OCI-LY7 (cell line): ENCODE results near the gene TOPAZ1. TPM values are rescaled to one million over a fixed set of nuclear protein-coding genes. Genes with fewer than 3 reads are reported as not detected.
A peak's percentile ranks its signal among the peaks of the same experiment; 100 is the strongest.

Source experiments
- BruUV-seq: library from RNA; stranded (reverse); fragments of 400-500 nt; replicated peaks from 2 replicates; lab custom pipeline; 2021; lab: Mats Ljungman, UMichigan
- CTCF ChIA-PET: fragments of 300-600 bp; sonication (Branson Sonifier 250); formaldehyde crosslinking; loops from one replicate; lab custom pipeline; 2022; ENCODE audit warnings: antibody characterized with exemption; ENCODE audit not compliant: unreplicated experiment; lab: Charles Lee
- POLR2A ChIA-PET: fragments of 300-600 bp; sonication (Branson Sonifier 250); formaldehyde crosslinking; loops from one replicate; lab custom pipeline; 2022; ENCODE audit warnings: antibody characterized with exemption; lab: Charles Lee
- DNase-seq: peaks from one replicate; pipeline ENCODE4 v3.0.0-alpha.2; 2015; ENCODE audit warnings: low spot score
- H2AFZ ChIP-seq: fragments of 200-600 bp; sonication (generic), shearing (Covaris generic); 2 replicates; pipeline ENCODE4 v1.6.1; 2014; ENCODE audit warnings: mild to moderate bottlenecking, antibody characterized with exemption, low read length, moderate library complexity
- H3K27ac ChIP-seq: fragments of 200-600 bp; sonication (generic); 2 replicates; pipeline ENCODE4 v1.5.1; 2014; ENCODE audit warnings: mixed run types, low read depth, mild to moderate bottlenecking, moderate library complexity, low read length, inconsistent platforms; ENCODE audit not compliant: poor library complexity, severe bottlenecking
- H3K36me3 ChIP-seq: fragments of 200-600 bp; sonication (generic); 2 replicates; pipeline ENCODE4 v1.6.1; 2014; ENCODE audit warnings: mild to moderate bottlenecking, antibody characterized with exemption, low read length, moderate library complexity, mixed read lengths; ENCODE audit not compliant: insufficient read depth
- H3K4me1 ChIP-seq: fragments of 200-600 bp; sonication (generic); 2 replicates; pipeline ENCODE4 v1.5.1; 2014; ENCODE audit warnings: mild to moderate bottlenecking, low read length; ENCODE audit not compliant: insufficient read depth, poor library complexity, severe bottlenecking
- H3K4me2 ChIP-seq: fragments of 200-600 bp; sonication (generic); 2 replicates; pipeline ENCODE4 v1.6.1; 2014; ENCODE audit warnings: mild to moderate bottlenecking, low read length
- H3K4me3 ChIP-seq: fragments of 200-600 bp; sonication (generic); 2 replicates; pipeline ENCODE4 v1.5.1; 2014; ENCODE audit warnings: mild to moderate bottlenecking, low read depth, low read length; ENCODE audit not compliant: poor library complexity, severe bottlenecking
- H3K79me2 ChIP-seq: fragments of 200-600 bp; sonication (generic); 2 replicates; pipeline ENCODE4 v1.6.1; 2016; ENCODE audit warnings: low read depth, mild to moderate bottlenecking, low read length, moderate library complexity, mixed read lengths; ENCODE audit not compliant: insufficient read depth
- H3K9me2 ChIP-seq: fragments of 200-600 bp; sonication (generic); 2 replicates; pipeline ENCODE4 v1.6.1; 2016; ENCODE audit warnings: mild to moderate bottlenecking, low read length, mixed read lengths; ENCODE audit not compliant: insufficient read depth
- H3K9me3 ChIP-seq: fragments of 200-600 bp; sonication (generic); 2 replicates; pipeline ENCODE4 v1.6.1; 2014; ENCODE audit warnings: mild to moderate bottlenecking, mixed run types, low read length, mixed read lengths
- H4K20me1 ChIP-seq: fragments of 200-600 bp; sonication (generic); 2 replicates; pipeline ENCODE4 v1.6.1; 2014; ENCODE audit warnings: mild to moderate bottlenecking, antibody characterized with exemption, low read length, moderate library complexity, mixed read lengths; ENCODE audit not compliant: insufficient read depth
- EZH2phosphoT487 ChIP-seq: fragments of 200-600 bp; sonication (generic); IDR thresholded peaks from 2 replicates; pipeline ENCODE4 v1.6.1; 2018; ENCODE audit warnings: low read depth, borderline replicate concordance, mild to moderate bottlenecking, mixed run types, antibody characterized with exemption, low read length, moderate library complexity, mixed read lengths
- intact Hi-C: fragments of 100-400 bp; cut with micrococcal nuclease; formaldehyde crosslinking; loops from one replicate; pipeline ENCODE4 v1.10.0; 2022; ENCODE audit not compliant: unreplicated experiment
- total RNA-seq, 2 experiments: library from RNA; depleted of rRNA in 1 of 2; stranded (reverse); fragments of >200 nt in 1 of 2; shearing (Covaris generic) in 1 of 2; gene quantifications; 2 replicates each; pipeline ENCODE4 v1.2.3, GENCODE V29; 2014 to 2022
- TF ChIP-seq, protein P1 (sequence below): fragments of 200-600 bp; sonication (generic); conservative IDR thresholded peaks from 2 replicates; pipeline ENCODE4 v1.5.1; 2014; ENCODE audit warnings: mild to moderate bottlenecking, antibody characterized with exemption, low read length, moderate library complexity, mixed read lengths

TOPAZ1 gene
- total RNA-seq, 2 experiments from 2014 or later, result not detected

DNA sequence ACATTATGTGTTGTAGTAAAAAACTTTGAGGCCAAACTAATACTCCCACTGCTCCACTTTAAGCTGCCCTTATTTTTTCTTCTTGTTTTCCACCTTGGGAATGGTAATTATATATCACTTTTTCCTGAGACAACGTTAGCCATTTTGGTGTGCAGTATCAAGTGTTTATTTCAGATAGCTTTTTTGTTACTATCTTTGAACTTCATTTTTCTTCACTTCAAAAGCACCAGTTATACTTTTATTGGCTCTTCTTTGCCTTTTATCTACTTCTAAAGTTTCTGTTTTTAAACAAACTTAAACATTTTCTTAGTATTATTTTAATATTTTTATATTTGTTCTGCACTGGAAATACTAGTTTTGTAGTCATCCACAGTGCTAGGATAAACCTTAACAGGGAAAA is 6.5 kb downstream of the TOPAZ1 start:
- H3K4me3 ChIP-seq, result no peak overlapping the region
- intact Hi-C loops, result no loop called here
- POLR2A ChIA-PET, result interaction anchor here (1.0 kb wide), 1 partner anchor 10 kb away, joined by 4 read pairs; no protein-coding TSS in a partner anchor
- BruUV-seq, result no TSS peak
- TF ChIP-seq, protein P1, sequence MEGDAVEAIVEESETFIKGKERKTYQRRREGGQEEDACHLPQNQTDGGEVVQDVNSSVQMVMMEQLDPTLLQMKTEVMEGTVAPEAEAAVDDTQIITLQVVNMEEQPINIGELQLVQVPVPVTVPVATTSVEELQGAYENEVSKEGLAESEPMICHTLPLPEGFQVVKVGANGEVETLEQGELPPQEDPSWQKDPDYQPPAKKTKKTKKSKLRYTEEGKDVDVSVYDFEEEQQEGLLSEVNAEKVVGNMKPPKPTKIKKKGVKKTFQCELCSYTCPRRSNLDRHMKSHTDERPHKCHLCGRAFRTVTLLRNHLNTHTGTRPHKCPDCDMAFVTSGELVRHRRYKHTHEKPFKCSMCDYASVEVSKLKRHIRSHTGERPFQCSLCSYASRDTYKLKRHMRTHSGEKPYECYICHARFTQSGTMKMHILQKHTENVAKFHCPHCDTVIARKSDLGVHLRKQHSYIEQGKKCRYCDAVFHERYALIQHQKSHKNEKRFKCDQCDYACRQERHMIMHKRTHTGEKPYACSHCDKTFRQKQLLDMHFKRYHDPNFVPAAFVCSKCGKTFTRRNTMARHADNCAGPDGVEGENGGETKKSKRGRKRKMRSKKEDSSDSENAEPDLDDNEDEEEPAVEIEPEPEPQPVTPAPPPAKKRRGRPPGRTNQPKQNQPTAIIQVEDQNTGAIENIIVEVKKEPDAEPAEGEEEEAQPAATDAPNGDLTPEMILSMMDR, result no peak
- TF ChIP-seq EZH2phosphoT487, result no peak
- no peak overlapping the region for H2AFZ ChIP-seq
- H3K4me1 ChIP-seq, result no peaks in the 10 kb centered on the region
- H3K9me2 ChIP-seq, result no peaks in the 10 kb centered on the region
- CTCF ChIA-PET, result no interaction called here
- no peaks in the 10 kb centered on the region for H3K79me2 ChIP-seq
- H4K20me1 ChIP-seq, result no peaks in the 10 kb centered on the region
- H3K27ac ChIP-seq, result no peak overlapping the region
- H3K4me2 ChIP-seq, result no peak overlapping the region
- no peaks in the 10 kb centered on the region for H3K9me3 ChIP-seq
- no peaks in the 10 kb centered on the region for H3K36me3 ChIP-seq
- DNase-seq, result no peak

DNA sequence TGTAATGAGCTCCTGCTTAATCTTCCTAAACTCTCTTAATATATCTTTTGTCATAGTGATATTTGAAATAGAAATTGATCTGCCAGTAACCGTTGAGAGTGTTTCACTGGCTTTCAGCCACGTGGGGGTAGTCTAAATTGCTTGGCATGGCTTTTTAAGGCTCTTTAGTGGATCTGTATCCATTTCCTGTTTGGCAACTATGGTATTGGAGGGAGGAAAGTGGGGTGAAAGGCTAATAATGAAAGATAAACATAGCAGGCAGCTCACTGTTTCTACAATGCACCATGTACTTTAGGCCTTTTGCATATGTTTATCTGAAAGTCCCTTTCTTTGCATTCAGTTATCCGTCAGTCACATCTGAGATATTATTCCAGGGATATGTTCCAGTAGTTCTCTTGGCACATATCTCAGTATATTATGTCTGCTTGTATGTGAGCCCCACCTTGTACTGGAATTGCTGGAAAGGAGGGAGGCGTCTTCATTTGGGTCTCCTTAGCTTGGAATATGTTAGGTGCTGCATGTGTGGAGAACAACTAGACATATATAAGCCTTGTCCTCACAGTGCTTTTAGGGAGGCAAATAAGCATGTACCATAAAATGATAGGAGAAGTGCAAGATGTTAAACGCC is 10.8 kb downstream of the TOPAZ1 start:
- Histone ChIP-seq H3K79me2 (no peaks in the 10 kb centered on the region), H3K4me2 (no peak overlapping the region), H3K36me3 (no peaks in the 10 kb centered on the region), H3K4me1 (no peaks in the 10 kb centered on the region), H4K20me1 (no peaks in the 10 kb centered on the region), H2AFZ (no peak overlapping the region), H3K4me3 (no peak overlapping the region), H3K9me3 (no peaks in the 10 kb centered on the region), H3K9me2 (no peaks in the 10 kb centered on the region), H3K27ac (no peak overlapping the region)
- intact Hi-C loops, result no loop called here
- DNase-seq, result no peak
- CTCF ChIA-PET, result no interaction called here
- POLR2A ChIA-PET, result interaction anchor here (0.7 to 0.9 kb wide), 2 partner anchors 9 to 22 kb away, joined by 3 read pairs; no protein-coding TSS in a partner anchor
- TF ChIP-seq, protein P1, result 0 out of 2 replicates have a peak, but pooled peaks have one; percentile 11
- no peak for TF ChIP-seq EZH2phosphoT487
- no TSS peak for BruUV-seq

DNA sequence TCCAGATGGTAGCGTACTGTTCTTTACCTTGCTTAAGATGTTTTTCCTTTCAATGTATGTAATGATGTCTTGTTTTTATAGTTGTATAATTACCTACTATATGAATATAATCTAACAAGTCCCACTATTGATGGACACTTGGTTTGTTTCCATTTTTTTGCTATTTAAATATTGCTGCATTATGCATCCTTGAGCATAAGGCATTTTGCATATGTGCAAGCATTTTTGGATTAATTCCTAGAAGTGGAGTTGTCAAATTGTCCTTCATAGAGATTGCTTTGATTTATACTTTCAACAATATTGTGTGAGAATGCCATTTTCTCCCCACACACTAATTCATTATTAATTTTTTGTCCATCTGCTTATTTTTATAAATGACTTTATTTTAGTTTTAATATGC is 17.7 kb downstream of the TOPAZ1 start:
- POLR2A ChIA-PET, result no interaction called here
- Histone ChIP-seq H4K20me1 (no peaks in the 10 kb centered on the region), H3K79me2 (no peaks in the 10 kb centered on the region), H3K36me3 (no peaks in the 10 kb centered on the region), H3K4me3 (no peak overlapping the region), H3K9me3 (no peaks in the 10 kb centered on the region), H3K9me2 (no peaks in the 10 kb centered on the region), H3K27ac (no peak overlapping the region), H3K4me1 (no peaks in the 10 kb centered on the region), H2AFZ (no peak overlapping the region), H3K4me2 (no peak overlapping the region)
- DNase-seq, result no peak
- CTCF ChIA-PET, result no interaction called here
- BruUV-seq, result no TSS peak
- no peak for TF ChIP-seq EZH2phosphoT487
- TF ChIP-seq, protein P1, result no peak
- intact Hi-C loops, result no loop called here
